ENCODE measurements around the gene PRDM16.

Gene PRDM16

DNA sequence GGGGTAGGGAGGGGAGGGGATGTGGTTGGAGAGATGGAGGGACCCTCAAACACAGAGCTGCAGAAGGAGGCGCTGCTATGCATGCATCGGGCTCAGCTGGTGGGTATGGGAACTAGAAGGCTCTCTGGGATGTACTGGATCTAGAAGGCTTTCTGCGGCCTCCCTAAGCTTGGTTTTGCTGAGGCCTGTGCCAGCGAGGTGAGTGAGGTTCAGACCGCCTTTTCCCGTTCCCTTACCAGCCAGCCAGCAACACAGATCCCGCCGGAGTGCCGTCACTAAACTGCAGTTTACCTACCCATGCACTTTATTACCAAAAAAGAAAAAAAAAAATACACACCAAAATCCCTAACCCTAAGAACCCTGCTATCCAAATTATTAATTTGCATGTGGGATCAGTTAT is 180.2 kb downstream of the PRDM16 start:
- DNase-seq = no peak

- DNase-seq = no peak
These were observed 180.9 kb downstream of the PRDM16 start for GRCh38 chr1:3249631-3250501.

DNA sequence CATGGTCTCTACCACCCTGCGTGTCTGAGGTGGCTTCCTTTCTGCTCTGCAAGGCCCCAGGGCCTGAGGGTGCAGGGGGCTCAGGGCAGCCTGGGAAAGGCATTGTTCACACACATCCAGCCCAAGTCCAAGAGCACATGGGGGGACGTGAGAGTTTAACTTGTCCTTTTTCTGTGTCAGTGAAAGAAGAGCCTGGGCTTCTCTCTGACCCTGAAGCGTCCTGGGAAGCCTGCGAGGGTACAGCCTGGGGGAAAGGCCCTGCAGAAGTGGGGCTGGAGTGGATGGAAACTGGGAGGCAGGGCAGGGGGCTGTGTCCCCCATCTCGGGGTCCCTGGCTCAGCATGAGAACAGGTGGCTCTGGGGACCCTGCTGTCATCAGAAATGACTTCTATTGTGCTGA is 181.6 kb downstream of the PRDM16 start:
- no peak for DNase-seq

DNA sequence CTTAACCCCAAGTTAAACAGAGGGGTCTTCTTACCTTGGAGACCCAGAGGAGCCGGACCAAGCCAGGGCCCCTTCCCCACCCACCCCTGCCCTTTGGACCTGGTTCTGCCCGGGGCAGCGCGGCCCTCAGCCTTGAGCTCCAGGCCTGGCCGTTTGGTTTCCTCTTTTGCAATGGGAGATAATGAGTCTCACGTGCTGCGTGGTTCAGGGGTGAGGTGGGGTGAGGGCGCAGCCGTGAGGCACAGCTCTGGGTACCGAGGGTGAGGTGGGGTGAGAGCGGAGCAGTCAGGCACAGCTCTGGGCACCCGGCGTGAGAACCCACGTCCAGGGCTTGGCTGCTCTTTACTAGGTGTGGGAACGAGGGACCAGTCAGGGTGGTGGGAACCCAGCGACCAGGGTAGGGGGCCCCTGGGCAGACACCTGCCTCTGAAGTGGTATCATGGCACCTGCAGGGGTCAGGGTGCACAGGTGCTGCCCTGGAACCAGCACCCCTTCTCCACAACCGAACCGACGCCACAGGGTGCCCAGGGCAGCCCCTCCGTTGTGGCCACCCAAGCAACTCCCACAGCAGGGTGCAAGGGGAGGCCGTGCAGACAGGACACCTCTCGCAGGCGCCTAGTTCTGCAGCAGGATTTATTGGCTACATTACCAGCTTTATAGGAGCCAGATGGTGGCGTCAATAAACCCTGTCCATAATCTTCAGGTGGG is 182.2 kb downstream of the PRDM16 start:
- DNase-seq = no peak

- no peak for DNase-seq
These were observed 182.9 kb downstream of the PRDM16 start for GRCh38 chr1:3251807-3252428.

GRCh38 chr1:3255680-3256079 is 186.7 kb downstream of the PRDM16 start:
- DNase-seq = no peak

DNA sequence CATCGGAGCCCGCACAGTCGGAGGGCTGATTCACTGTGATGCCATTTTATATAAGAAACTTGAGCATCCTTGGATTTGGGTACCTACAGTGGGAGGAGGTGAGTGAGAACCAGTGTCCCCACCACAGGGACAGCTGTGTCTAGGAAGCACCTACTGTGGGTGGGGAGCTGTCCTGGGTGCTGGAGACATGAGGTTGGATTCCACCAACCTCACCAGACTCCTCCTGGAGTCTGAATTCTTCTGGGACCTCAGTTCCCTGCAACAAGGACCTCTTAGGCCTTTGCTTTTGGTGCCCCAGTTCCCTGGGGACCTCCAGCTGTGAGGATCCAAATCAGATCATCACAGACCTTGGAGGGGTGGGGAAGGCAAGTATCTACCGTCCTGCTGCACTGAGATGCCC is 188.8 kb downstream of the PRDM16 start:
- DNase-seq = no peak

GRCh38 chr1:3258386-3259003 is 189.5 kb downstream of the PRDM16 start:
- DNase-seq = no peak

DNA sequence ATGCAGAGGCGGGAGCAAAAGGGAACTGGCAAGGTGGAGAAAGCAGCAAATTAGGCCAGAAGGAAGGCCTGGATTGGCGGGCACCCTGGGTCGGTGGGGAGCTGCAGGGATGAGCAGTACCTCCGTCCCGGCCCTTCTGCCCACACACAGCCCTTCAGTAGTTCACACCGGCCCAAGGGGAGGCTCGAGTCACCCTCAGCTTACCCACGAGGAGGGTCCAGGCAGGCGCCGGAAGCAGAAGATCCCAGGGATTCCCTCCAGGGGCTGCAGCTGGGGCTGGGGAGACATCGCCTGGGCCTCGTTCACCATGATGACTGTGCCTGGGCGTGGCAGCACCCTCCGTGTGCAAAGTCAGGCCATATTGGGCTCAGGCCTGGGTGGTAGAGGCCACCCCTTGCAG is 190.0 kb downstream of the PRDM16 start:
- DNase-seq = no peak

DNA sequence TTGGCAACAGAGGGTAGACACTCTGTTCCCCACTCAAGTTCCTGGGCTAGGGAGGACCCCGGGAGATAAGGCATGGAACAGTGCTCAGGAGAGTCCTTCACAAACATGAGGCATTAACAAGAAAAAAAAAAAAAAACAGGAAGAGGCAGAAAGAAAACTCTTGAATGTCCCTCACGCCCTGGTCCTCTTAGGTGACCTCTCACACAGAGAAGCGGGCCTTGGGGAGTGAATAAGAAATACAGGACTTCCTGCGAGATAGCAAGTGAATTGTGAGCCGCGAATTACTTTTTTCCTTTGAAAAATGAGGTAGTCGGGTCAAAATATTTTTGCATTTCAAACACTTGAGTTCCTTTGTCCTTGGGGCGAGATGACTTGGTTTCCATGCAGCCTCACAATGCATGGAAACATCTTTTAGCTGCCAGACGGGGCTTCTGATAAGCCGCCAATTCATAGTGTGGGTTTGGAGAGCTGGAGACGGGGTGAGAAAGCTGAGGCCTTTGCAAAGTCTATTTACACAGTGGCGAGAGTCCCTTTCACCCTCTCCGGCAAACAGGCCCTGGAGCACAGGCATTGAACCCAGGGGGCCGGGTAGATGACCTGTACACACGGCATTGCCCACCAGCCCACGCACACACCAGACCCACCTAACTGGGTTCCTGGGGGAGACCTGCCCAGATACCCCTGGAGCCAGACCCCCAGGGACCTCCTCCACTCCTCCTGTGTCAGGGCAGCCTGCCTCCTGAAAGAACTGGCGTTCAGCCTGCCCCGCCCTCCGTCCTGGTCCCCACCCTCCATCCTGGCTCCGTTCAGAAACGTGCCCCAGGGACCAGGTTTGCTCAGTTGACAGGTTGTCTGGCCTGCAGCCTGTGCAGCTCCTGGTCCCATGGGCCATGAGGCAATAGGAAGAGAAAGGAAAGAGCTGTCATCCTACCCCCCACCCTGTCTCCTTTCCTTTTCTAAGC is 192.3 kb downstream of the PRDM16 start:
- DNase-seq = no peak

DNA sequence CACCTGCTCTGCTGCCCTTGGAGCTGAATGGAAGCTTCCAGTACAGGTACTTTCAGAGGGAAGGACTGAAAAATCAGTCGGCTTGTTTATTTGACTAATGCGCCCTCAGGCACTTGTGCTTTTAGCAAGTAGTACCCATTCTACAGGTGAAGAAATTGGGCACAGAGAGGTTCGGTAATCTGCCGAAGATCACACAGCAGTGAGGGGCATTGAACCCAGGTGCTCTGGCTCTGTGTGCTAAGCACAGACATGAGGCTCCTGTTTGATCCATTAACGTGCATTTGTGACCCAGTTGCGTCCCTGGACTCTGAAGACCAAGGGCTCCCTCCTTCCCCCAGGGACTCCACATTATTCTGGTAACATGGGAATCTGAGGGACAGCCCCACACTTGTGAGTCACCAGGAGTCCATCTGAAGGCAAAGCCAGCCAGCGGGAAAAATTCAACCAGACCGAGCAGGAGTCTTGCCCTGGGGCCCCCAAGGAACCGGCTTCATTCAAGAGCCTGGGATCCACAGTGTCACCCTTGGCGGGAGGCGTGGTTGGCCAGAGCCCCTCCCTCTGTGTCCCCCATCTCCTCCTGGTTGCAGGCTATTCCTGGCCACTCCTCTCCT is 193.1 kb downstream of the PRDM16 start:
- DNase-seq = no peak

DNA sequence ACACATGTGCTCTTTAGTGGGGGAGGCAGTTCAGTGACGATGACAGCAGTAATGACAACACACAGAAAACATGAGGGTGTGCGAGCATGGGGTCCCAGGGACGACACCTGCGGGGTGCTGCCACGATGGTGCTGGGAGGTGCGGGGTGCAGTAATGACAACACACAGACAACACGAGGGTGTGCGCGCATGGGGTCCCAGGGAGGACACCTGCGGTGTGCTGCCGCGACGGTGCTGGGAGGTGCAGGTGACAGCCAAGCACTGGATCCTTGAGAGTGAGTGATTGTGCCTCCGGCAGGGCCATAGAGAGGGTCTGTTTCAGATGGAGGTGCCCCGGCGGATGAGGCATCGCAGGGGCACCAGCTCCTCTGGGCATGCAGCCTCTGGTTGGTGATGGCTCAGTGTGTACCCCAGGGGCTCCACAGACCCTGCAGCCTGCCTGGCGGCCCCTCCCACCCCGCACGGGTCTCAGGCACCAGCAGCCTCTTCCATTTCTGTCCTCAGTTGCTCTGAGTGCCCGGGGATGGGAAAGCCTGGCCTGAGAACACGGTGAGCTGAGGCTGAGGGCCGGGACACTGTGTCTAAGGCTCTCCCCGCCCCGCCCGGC is 193.8 kb downstream of the PRDM16 start:
- DNase-seq = no peak

GRCh38 chr1:3263790-3264189 is 194.8 kb downstream of the PRDM16 start:
- no peak for DNase-seq

DNA sequence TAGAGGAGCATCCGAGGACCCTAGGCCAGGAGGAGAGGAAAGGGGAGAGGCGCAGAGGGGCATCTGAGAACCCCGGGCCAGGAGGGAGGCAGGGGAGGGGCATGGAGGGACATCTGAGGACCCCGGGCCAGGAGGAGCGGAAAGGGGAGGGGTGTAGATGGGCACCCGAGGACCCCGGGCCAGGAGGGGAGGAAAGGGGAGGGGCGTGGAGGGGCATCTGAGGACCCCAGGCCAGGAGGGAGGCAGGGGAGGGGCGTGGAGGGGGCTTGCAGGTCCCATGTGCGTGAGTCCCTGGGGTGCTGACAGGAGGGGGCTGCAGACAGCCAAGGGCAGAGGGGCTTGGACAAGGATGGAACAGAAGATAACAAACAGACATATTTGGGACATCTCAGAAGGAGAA is 195.5 kb downstream of the PRDM16 start:
- DNase-seq = no peak

GRCh38 chr1:3265835-3266805 is 197.1 kb downstream of the PRDM16 start:
- no peak for DNase-seq

GRCh38 chr1:3266870-3267549 is 198.0 kb downstream of the PRDM16 start:
- no peak for DNase-seq

DNA sequence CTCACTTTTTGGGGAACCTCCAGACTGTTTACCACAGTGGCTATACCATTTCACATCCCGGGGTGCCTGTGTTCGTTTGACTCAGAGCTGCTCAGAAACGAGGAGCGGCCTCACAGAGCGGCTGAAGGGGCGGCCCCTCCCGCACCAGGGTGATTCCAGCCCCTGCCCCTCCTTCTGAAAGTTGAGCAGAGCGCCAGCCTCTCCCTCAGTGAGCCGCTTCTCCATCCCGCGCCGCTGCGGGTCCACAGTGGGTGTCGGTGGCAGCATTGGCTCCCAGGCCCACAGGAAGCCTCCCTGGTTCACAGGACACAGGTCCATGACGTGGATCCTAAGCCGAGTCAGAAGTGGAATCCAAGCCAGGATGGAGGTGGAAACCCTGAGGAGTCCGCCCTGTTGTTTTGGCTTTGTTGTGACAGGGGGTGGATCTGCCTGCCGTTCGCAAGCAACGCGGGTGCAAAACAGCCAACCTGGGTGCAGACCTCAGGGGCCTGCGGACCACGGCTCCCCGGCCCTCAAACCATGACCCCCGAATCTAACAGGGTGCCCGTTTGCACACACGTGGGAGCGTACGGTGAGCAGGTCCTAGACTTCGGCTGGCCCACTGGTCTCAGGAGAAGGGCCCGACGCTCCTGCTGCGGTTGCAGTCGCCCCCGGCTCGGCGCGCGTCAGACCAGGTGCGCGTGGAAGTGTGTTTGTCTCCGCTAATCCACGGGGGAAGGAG is 198.7 kb downstream of the PRDM16 start:
- DNase-seq = no peak

GRCh38 chr1:3268281-3268680 is 199.3 kb downstream of the PRDM16 start:
- no peak for DNase-seq

Measured in CD4-positive, alpha-beta T cell treated with Interleukin-1 beta for 1 hour (primary cell).